Astrocyte of the spinal cord (primary cell): ENCODE data around the gene CPNE6.
"Not testable (repeated sequence)": the region's sequence is repeated elsewhere in the genome, so short reads cannot be mapped to it uniquely, and the experiment has no call there.

Source experiments
- DNase-seq: peaks from one replicate; pipeline ENCODE4 v3.0.0; 2011; ENCODE audit warnings: low read depth, low spot score
- H3K4me3 ChIP-seq: 2 replicates; pipeline ENCODE4 v1.5.1; 2011; ENCODE audit warnings: low read depth, mild to moderate bottlenecking, low read length, moderate library complexity
- in situ Hi-C: cut with HindIII; loops from 2 replicates; pipeline ENCODE4 v1.10.0; 2017; ENCODE audit warnings: low sequenced_read_pairs
- TF ChIP-seq, protein P1 (sequence below): IDR thresholded peaks from 2 replicates; pipeline ENCODE4 v1.5.1; 2012; ENCODE audit warnings: low read depth, mild to moderate bottlenecking, low read length, inconsistent platforms

Gene CPNE6

GRCh38 chr14:24038686-24039085, 32.7 kb upstream of the CPNE6 start:
- TF ChIP-seq, protein P1, sequence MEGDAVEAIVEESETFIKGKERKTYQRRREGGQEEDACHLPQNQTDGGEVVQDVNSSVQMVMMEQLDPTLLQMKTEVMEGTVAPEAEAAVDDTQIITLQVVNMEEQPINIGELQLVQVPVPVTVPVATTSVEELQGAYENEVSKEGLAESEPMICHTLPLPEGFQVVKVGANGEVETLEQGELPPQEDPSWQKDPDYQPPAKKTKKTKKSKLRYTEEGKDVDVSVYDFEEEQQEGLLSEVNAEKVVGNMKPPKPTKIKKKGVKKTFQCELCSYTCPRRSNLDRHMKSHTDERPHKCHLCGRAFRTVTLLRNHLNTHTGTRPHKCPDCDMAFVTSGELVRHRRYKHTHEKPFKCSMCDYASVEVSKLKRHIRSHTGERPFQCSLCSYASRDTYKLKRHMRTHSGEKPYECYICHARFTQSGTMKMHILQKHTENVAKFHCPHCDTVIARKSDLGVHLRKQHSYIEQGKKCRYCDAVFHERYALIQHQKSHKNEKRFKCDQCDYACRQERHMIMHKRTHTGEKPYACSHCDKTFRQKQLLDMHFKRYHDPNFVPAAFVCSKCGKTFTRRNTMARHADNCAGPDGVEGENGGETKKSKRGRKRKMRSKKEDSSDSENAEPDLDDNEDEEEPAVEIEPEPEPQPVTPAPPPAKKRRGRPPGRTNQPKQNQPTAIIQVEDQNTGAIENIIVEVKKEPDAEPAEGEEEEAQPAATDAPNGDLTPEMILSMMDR: no peak
- no peak overlapping the region for H3K4me3 ChIP-seq
- no peak for DNase-seq
- in situ Hi-C loops: no loop called here

DNA sequence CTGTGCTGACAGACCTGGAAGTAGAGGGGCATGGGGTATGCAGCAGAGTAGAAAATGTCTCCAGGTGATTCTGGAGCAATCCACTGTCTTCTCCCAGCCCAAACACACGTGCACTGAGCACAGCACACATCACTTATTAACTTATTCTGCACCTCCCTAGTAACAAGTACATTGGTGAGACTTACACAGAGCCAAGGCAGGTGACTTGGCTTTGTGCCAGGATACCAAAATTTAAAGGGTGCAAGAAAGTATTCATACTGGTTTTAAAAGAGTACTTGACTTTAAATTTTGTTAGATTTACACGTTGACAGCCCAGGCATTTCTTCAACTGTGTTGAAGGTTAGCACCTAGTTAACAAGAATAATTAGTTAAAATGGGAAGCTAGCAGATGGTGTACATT, 30.7 kb upstream of the CPNE6 start:
- no peak overlapping the region for H3K4me3 ChIP-seq
- in situ Hi-C loops: no loop called here
- TF ChIP-seq, protein P1: no peak
- no peak for DNase-seq

DNA sequence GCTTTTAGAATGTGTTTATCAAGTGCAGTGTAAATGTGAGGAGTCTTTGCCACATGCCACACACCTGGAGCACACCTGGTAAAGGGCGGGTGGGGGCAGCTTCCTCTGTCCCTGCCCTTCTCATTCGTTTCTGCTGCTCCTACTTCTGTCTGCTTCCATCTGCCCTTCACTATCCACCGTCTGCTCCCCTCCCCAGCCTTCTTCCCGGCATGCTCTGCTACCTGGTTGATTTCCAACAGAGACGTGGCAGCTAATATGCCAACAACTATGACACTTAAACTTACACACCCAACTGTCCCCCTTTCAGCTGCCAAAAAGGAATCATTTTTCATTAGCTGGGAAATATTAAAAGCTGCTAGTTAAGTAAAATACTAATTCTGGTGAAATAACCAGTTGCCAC, 28.6 kb upstream of the CPNE6 start:
- DNase-seq: no peak
- no peak overlapping the region for H3K4me3 ChIP-seq
- TF ChIP-seq, protein P1: no peak
- in situ Hi-C loops: no loop called here

GRCh38 chr14:24049002-24049401, 22.4 kb upstream of the CPNE6 start:
- DNase-seq, H3K4me3 ChIP-seq, in situ Hi-C loops: not testable (repeated sequence)

DNA sequence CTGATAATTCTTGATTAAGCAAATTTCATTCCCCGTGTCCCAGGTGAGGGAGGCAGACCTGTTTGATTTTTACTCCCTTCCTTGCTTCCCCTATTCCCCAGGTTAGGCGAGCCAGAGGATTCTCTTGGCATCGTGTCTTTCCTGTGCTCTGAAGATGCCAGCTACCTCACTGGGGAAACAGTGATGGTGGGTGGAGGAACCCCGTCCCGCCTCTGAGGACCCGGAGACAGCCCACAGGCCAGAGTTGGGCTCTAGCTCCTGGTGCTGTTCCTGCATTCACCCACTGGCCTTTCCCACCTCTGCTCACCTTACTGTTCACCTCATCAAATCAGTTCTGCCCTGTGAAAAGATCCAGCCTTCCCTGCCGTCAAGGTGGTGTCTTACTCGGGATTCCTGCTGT, 20.6 kb upstream of the CPNE6 start:
- in situ Hi-C loops, H3K4me3 ChIP-seq, DNase-seq: not testable (repeated sequence)

GRCh38 chr14:24051176-24051788, 20.1 kb upstream of the CPNE6 start:
- no peak for DNase-seq
- H3K4me3 ChIP-seq: peak overlapping the region; percentile 45
- in situ Hi-C loops: no loop called here
- TF ChIP-seq, protein P1: no peak

DNA sequence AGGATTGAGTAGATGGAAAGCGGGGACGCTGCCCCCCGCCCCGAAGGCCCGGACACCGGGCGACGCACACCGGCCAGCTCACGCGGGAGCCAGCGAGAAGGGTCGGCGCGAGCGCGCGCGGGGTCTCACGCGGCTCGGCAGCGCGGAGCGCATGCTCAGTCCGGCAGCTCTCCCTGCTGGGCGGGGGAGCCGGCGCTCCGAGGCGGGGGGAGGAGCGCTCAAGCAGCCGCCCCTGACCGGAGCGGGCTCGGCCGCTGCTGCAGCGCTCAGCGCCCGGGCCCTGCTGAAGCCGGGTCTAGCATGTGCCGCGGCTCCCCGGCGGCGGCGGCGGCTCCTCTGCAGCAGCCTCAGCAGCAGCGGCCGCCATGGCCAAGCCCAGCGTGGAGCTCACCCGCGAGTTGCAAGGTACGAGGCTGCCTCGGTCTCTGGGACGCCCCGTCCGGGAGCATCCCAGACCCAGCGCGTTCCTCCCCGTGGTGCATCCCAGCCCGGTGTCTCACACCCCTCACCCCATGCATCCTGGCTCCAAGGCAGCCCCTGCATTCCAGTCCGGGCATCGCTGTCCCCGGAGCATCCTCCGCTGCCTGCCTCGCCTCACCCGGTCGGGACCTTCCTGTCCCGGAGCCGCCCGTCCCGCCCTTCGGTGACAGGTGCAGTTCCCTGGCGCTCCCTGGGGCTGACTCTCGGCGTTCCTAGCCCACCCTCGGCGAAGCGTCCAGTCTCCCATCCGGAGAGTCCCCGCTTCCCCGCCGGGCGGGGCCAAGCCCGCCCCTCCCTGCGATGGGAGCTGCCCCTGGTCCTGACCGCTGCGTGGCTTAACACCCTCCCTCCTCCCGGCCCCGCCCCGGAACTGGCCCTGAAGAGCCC, 19.3 kb upstream of the CPNE6 start, which contains the start of gene CARMIL3:
TSS of gene CARMIL3 (plus strand) at position 221 of the 867 bp plus-strand sequence. CDS start at position 366, 145 bp downstream.
- in situ Hi-C loops: no loop called here
- TF ChIP-seq, protein P1: no peak
- H3K4me3 ChIP-seq: peak within 1 kb of the TSS; percentile 45
- peak; percentile 31 for DNase-seq
